Kidney (tissue), 22 donors: ENCODE results near the gene FHL2. TPM values are rescaled to one million over a fixed set of nuclear protein-coding genes. Genes with fewer than 3 reads are reported as not detected.
A peak's percentile ranks its signal among the peaks of the same experiment; 100 is the strongest.

ENCODE experiments used
- DNase-seq, 5 donors: peaks; one replicate each; pipeline ENCODE4 v3.0.0-alpha.2; 2013 to 2020
- FAIRE-seq: peaks from 2 replicates; lab custom pipeline; 2012; peaks lifted over from hg19 to GRCh38; lab: Jason Lieb, UNC
- H3K27ac ChIP-seq, 2 donors: one replicate each; pipeline ENCODE4 v1.7.0; 2013; ENCODE audit warnings: low read depth in 2 of 2, low read length in 2 of 2, inconsistent platforms in 1 of 2
- H3K27me3 ChIP-seq: one replicate; pipeline ENCODE4 v1.7.1; 2013; ENCODE audit warnings: low read length, inconsistent platforms; ENCODE audit not compliant: control insufficient read depth, insufficient read depth
- H3K36me3 ChIP-seq, 3 donors: one replicate each; pipeline versions ENCODE4 v1.7.0 to v1.7.1; 2013; ENCODE audit warnings: low read length in 3 of 3, control low read depth in 1 of 3, inconsistent platforms in 1 of 3; ENCODE audit not compliant: insufficient read depth in 3 of 3, control insufficient read depth in 2 of 3
- H3K4me1 ChIP-seq, 3 donors: one replicate each; pipeline versions ENCODE4 v1.7.0 to v1.7.1; 2013; ENCODE audit warnings: low read length in 3 of 3, inconsistent platforms in 1 of 3, low read depth in 1 of 3; ENCODE audit not compliant: control insufficient read depth in 2 of 3, insufficient read depth in 2 of 3
- H3K4me3 ChIP-seq, 3 donors: one replicate each; pipeline versions ENCODE4 v1.7.0 to v1.8.1; 2013; ENCODE audit warnings: low read length in 3 of 3, control low read depth in 1 of 3, inconsistent platforms in 1 of 3
- H3K9ac ChIP-seq, 3 donors: one replicate each; pipeline versions ENCODE4 v1.7.0 to v1.7.1; 2013; ENCODE audit warnings: low read length in 3 of 3, control low read depth in 1 of 3, inconsistent platforms in 1 of 3
- H3K9me3 ChIP-seq, 3 donors: one replicate each; pipeline versions ENCODE4 v1.7.0 to v1.7.1; 2013; ENCODE audit warnings: low read length in 3 of 3, control low read depth in 1 of 3, inconsistent platforms in 1 of 3; ENCODE audit not compliant: control insufficient read depth in 2 of 3, insufficient read depth in 1 of 3
- intact Hi-C: fragments of 100-400 bp; cut with DNase I; formaldehyde crosslinking; loops from one replicate; pipeline ENCODE4 v1.11.1; 2022
- long read RNA-seq, 10 donors: library from polyadenylated mRNA in 1 of 10; unstranded in 1 of 10; transcript quantifications; one replicate each; pipeline ENCODE4 v2.0.0 and lab custom pipeline, GENCODE V29; 2021 to 2026
- polyA plus RNA-seq: library from polyadenylated mRNA; stranded (reverse); fragments of 350-450 nt; fragmentation: Illumina TruSeq; extraction: RNeasy Lipid Tissue Mini Kit (QIAGEN cat#74804); gene quantifications from one replicate; pipeline ENCODE4 v1.2.3, GENCODE V29; 2014; ENCODE audit warnings: low read depth, low replicate concordance; ENCODE audit not compliant: insufficient read depth
- total RNA-seq: library from RNA; stranded (reverse); fragmentation: NEBNext Ultra II Directional; extraction: Animal tissue kit (Norgen Biotek cat#: 25700); gene quantifications from one replicate; pipeline ENCODE4 v1.2.1, GENCODE V29; 2021
- TF ChIP-seq, protein P1 (sequence below): IDR thresholded peaks from 3 replicates; pipeline ENCODE4 v1.5.1; 2012; ENCODE audit warnings: mild to moderate bottlenecking, moderate library complexity, borderline replicate concordance; ENCODE audit not compliant: insufficient read depth; ENCODE audit errors: extremely low read depth
- donor health status: control.
- donor health status: control.
- donor health status: control.
- donor health status: control.
- donor health status: control.
- donor health status: DM: yes; HTN: yes; CAD: no.
- donor health status: Normal renal cell carcinoma (clear cell type).

Gene FHL2, protein sequence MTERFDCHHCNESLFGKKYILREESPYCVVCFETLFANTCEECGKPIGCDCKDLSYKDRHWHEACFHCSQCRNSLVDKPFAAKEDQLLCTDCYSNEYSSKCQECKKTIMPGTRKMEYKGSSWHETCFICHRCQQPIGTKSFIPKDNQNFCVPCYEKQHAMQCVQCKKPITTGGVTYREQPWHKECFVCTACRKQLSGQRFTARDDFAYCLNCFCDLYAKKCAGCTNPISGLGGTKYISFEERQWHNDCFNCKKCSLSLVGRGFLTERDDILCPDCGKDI
- total RNA-seq, result 75.9 TPM
- 23.4 TPM for polyA plus RNA-seq
- long read RNA-seq, donor 1, partial matches to known transcripts, result 0 of 4 reads
- long read RNA-seq, donor 1, other reads (novel, unspliced or antisense), result 0 of 4 reads
- long read RNA-seq, donor 2, transcript FHL2-205 (6 exons, 1,531 nt), result major isoform, 7 of 12 reads
- long read RNA-seq, donor 2, partial matches to known transcripts, result 0 of 12 reads
- long read RNA-seq, donor 2, other reads (novel, unspliced or antisense), result 0 of 12 reads
- long read RNA-seq, donor 3, partial matches to known transcripts, result 0 of 7 reads
- long read RNA-seq, donor 3, other reads (novel, unspliced or antisense), result 0 of 7 reads
- long read RNA-seq, donor 4, partial matches to known transcripts, result 0 of 5 reads
- long read RNA-seq, donor 4, other reads (novel, unspliced or antisense), result 0 of 5 reads
- long read RNA-seq, donor 5, result 0 reads
- long read RNA-seq, donor 6, full-length matches to known transcripts, result 10 of 10 reads
- long read RNA-seq, donor 6, partial matches to known transcripts, result 0 of 10 reads
- long read RNA-seq, donor 6, other reads (novel, unspliced or antisense), result 0 of 10 reads
- long read RNA-seq, donor 7, transcript FHL2-201 (7 exons, 1,462 nt), result minor isoform, 9 of 52 reads
- long read RNA-seq, donor 7, transcript FHL2-202 (7 exons, 1,769 nt), result minor isoform, 10 of 52 reads
- long read RNA-seq, donor 7, transcript FHL2-205 (6 exons, 1,531 nt), result major isoform, 12 of 52 reads
- long read RNA-seq, donor 7, transcript FHL2-206 (6 exons, 1,367 nt), result minor isoform, 7 of 52 reads
- long read RNA-seq, donor 7, partial matches to known transcripts, result 8 of 52 reads
- long read RNA-seq, donor 7, other reads (novel, unspliced or antisense), result 5 of 52 reads
- long read RNA-seq, donor 8, partial matches to known transcripts, result 0 of 10 reads
- long read RNA-seq, donor 8, other reads (novel, unspliced or antisense), result 0 of 10 reads
- long read RNA-seq, donor 9, full-length matches to known transcripts, result 9 of 9 reads
- long read RNA-seq, donor 9, partial matches to known transcripts, result 0 of 9 reads
- long read RNA-seq, donor 9, other reads (novel, unspliced or antisense), result 0 of 9 reads
- long read RNA-seq, donor 10, partial matches to known transcripts, result 0 of 5 reads
- long read RNA-seq, donor 10, other reads (novel, unspliced or antisense), result 0 of 5 reads

DNA sequence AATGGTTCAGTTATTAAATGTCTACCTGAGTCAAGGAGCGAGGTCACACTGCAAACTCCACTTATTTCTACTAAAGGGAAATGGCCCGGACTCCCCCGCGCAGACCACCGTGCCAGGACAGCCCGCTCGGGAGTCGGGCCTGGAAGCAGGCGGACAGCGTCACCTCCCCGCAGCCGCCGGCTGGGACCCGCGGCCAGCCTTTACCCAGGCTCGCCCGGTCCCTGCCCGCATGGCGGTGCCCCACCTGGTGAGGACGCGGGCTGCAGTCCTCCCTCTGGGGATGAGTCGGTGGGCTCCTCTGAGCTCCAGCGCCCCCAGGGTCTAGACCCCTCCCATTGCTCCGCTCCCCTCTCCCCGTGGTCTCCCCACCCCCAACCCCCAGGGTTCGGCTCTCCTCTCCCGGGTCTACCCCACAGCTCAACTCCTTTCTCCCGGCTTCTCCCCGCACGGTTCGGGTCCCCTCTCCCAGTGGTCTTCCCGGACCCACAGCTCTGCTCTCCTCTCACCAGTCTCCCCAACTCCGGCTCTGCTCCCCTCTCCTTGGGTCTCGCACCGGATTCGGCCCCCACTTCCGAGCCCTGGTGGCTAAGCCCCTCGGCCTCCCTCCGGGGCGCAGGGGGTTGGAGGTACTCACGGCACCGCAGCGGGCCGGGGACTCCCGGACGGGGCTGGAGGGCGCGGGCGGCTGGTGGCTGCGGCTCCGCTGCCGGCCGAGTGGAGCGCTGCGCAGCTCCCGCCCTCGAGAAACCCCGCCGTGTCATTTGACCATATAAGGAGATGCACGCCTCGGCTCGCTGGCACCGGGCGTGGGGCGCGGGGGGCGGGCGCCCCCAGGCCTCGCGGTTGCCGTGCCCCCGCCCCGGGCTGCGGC, at the start of gene FHL2:
FHL2 (minus strand) TSS at position 716 of the 871 bp plus-strand sequence. CDS start 12,535 bp downstream, outside the sequence.
- Histone ChIP-seq H3K4me1 (peaks cover 0 to 8% (median 5%) of the 10 kb centered on the region in 3 donors), H3K27ac (peak within 1 kb of the TSS; percentile 67 to 79), H3K9ac (peak within 1 kb of the TSS; percentile 40 to 85 (median 63)), H3K36me3 (no peaks in the 10 kb centered on the region), H3K27me3 (no peaks in the 10 kb centered on the region), H3K4me3 (peak within 1 kb of the TSS; percentile 58 to 76 (median 71)), H3K9me3 (no peaks in the 10 kb centered on the region)
- TF ChIP-seq, protein P1, sequence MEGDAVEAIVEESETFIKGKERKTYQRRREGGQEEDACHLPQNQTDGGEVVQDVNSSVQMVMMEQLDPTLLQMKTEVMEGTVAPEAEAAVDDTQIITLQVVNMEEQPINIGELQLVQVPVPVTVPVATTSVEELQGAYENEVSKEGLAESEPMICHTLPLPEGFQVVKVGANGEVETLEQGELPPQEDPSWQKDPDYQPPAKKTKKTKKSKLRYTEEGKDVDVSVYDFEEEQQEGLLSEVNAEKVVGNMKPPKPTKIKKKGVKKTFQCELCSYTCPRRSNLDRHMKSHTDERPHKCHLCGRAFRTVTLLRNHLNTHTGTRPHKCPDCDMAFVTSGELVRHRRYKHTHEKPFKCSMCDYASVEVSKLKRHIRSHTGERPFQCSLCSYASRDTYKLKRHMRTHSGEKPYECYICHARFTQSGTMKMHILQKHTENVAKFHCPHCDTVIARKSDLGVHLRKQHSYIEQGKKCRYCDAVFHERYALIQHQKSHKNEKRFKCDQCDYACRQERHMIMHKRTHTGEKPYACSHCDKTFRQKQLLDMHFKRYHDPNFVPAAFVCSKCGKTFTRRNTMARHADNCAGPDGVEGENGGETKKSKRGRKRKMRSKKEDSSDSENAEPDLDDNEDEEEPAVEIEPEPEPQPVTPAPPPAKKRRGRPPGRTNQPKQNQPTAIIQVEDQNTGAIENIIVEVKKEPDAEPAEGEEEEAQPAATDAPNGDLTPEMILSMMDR, result peak; percentile 25
- peak; percentile 85 to 93 (median 91) for DNase-seq
- FAIRE-seq, result no peak
- intact Hi-C loops, result no loop called here

DNA sequence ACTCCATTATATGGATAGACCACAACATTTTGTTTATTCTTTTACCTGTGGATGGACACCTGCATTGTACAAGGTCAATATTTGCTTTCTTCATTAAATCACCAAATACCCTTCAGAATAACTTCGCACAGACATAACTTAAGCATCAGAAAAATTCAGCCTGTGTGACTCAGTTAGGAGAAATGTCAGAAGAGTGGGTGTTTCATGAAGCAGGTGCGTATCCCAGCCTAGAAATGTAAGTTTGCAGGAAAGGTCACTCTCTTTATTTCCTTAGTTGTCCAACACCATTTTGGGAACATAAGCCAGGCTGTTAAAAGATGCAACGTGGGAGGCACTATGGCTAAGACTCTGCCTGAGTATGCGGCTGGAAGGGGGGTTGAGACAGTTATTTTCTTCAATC, 48.6 kb upstream of the FHL2 start:
- DNase-seq (no peak), FAIRE-seq (no peak)
- Histone ChIP-seq H3K27me3 (no peaks in the 10 kb centered on the region), H3K36me3 (no peaks in the 10 kb centered on the region), H3K4me3 (no peak overlapping the region), H3K4me1 (no peaks in the 10 kb centered on the region), H3K9me3 (no peaks in the 10 kb centered on the region), H3K27ac (no peak overlapping the region), H3K9ac (no peak overlapping the region)
- TF ChIP-seq, protein P1, result no peak
- intact Hi-C loops, result no loop called here

DNA sequence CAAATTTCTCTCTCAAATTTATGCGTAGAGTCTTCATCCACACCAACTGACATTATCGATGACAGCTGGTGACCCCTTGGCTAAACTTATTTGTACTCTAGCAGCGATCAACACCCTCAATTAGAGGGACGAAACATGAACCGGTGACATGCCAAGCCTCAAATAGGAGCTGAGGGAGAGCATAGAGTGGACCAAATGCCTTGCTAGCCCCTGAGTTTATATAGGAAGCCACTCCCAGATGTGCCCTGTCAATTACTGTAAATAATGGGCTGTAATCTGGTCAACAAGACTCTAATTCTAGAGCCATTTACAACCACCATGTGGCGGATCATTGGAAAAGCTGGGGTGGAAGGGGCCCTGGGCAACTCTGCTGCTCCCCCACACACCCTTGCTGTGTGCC, 47.6 kb upstream of the FHL2 start:
- TF ChIP-seq, protein P1, result no peak
- DNase-seq, result no peak
- Histone ChIP-seq H3K4me3 (no peak overlapping the region), H3K36me3 (no peaks in the 10 kb centered on the region), H3K27ac (no peak overlapping the region), H3K9me3 (no peaks in the 10 kb centered on the region), H3K27me3 (no peaks in the 10 kb centered on the region), H3K4me1 (no peaks in the 10 kb centered on the region), H3K9ac (no peak overlapping the region)
- intact Hi-C loops, result no loop called here
- FAIRE-seq, result no peak
